ENCODE measurements around the gene ASCL1.

The ASCL1 gene

GRCh38 chr12:102956738-102957327 is 641 bp upstream of the ASCL1 start:
- no peak for TF ChIP-seq CTCF (conservative IDR thresholded peaks at IDR 0.05; ENCODE audit: low read depth, low read length)
- no peak for DNase-seq (ENCODE audit: low read depth)
- H3K4me3 ChIP-seq (ENCODE audit: low read depth, low read length): no peak overlapping the region

DNA sequence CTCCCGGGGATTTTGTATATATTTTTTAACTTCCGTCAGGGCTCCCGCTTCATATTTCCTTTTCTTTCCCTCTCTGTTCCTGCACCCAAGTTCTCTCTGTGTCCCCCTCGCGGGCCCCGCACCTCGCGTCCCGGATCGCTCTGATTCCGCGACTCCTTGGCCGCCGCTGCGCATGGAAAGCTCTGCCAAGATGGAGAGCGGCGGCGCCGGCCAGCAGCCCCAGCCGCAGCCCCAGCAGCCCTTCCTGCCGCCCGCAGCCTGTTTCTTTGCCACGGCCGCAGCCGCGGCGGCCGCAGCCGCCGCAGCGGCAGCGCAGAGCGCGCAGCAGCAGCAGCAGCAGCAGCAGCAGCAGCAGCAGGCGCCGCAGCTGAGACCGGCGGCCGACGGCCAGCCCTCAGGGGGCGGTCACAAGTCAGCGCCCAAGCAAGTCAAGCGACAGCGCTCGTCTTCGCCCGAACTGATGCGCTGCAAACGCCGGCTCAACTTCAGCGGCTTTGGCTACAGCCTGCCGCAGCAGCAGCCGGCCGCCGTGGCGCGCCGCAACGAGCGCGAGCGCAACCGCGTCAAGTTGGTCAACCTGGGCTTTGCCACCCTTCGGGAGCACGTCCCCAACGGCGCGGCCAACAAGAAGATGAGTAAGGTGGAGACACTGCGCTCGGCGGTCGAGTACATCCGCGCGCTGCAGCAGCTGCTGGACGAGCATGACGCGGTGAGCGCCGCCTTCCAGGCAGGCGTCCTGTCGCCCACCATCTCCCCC is 777 bp downstream of the ASCL1 start:
- no peak for TF ChIP-seq CTCF (conservative IDR thresholded peaks at IDR 0.05; ENCODE audit: low read depth, low read length)
- peak overlapping the region; percentile 37 for H3K4me3 ChIP-seq (ENCODE audit: low read depth, low read length)
- peak; percentile 31 for DNase-seq (ENCODE audit: low read depth)

- TF ChIP-seq CTCF (conservative IDR thresholded peaks at IDR 0.05; ENCODE audit: low read depth, low read length): no peak
- no peak for DNase-seq (ENCODE audit: low read depth)
- no peak overlapping the region for H3K4me3 ChIP-seq (ENCODE audit: low read depth, low read length)
Measured at GRCh38 chr12:102958830-102959176, 1.3 kb downstream of the ASCL1 start.

GRCh38 chr12:102959391-102959790 is 1.9 kb downstream of the ASCL1 start:
- H3K4me3 ChIP-seq (ENCODE audit: low read depth, low read length): no peak overlapping the region
- TF ChIP-seq CTCF (conservative IDR thresholded peaks at IDR 0.05; ENCODE audit: low read depth, low read length): no peak

GRCh38 chr12:102960766-102961465 is 3.4 kb downstream of the ASCL1 start:
- no peak for DNase-seq (ENCODE audit: low read depth)
- H3K4me3 ChIP-seq (ENCODE audit: low read depth, low read length): no peak overlapping the region
- no peak for TF ChIP-seq CTCF (conservative IDR thresholded peaks at IDR 0.05; ENCODE audit: low read depth, low read length)

More at GRCh38 chr12:102959391-102959790, 1.9 kb downstream of the ASCL1 start:
- no peak for DNase-seq (ENCODE audit: low read depth)

DNA sequence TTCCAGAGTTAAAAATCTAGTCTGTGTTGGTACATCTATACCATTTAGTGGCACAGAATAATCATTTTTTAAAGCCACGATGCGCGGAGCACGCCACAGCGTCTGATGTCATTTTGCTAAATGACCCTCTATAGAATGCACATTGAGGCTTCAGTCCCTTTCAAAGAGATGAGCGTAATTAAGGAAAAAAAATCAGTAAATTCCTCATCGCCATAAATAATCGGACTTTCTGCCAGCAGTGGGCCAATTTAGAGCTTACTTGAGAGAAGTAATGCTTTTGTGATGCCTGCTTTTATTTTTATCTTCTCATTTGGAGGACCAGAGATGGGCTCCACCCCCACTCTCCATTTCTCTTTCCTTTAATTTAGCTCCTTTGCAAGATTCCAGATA is 4.0 kb downstream of the ASCL1 start:
- DNase-seq (ENCODE audit: low read depth): no peak
- H3K4me3 ChIP-seq (ENCODE audit: low read depth, low read length): no peak overlapping the region
- no peak for TF ChIP-seq CTCF (conservative IDR thresholded peaks at IDR 0.05; ENCODE audit: low read depth, low read length)

Data from choroid plexus epithelial cell (primary cell).